NB4 (cell line): ENCODE measurements around the gene KLK14.

Experiments
- DNase-seq: peaks from one replicate; pipeline ENCODE4 v3.0.0; 2010; ENCODE audit warnings: low read depth
- H3K4me3 ChIP-seq: one replicate; pipeline ENCODE4 v1.5.1; 2011; ENCODE audit warnings: mild to moderate bottlenecking, low read depth, low read length, moderate library complexity
- MAX ChIP-seq: IDR thresholded peaks from 2 replicates; pipeline ENCODE4 v1.6.1; 2011; ENCODE audit warnings: low read depth, low read length
- MYC ChIP-seq: IDR thresholded peaks from 2 replicates; pipeline ENCODE4 v1.6.1; 2011; ENCODE audit warnings: low read depth, low read length
- POLR2A ChIP-seq: IDR thresholded peaks from 2 replicates; pipeline ENCODE4 v1.6.1; 2011; ENCODE audit warnings: mild to moderate bottlenecking; ENCODE audit not compliant: insufficient read length; ENCODE audit errors: extremely low read depth
- TF ChIP-seq, protein P1 (sequence below): IDR thresholded peaks from one replicate; pipeline ENCODE4 v1.5.1; 2012; ENCODE audit warnings: low read depth, low read length

The KLK14 gene

GRCh38 chr19:51116736-51117286 is 34.1 kb upstream of the KLK14 start:
- DNase-seq, result no peak
- no peak overlapping the region for H3K4me3 ChIP-seq
- TF ChIP-seq POLR2A (no peak), MYC (no peak), MAX (no peak)
- TF ChIP-seq, protein P1, sequence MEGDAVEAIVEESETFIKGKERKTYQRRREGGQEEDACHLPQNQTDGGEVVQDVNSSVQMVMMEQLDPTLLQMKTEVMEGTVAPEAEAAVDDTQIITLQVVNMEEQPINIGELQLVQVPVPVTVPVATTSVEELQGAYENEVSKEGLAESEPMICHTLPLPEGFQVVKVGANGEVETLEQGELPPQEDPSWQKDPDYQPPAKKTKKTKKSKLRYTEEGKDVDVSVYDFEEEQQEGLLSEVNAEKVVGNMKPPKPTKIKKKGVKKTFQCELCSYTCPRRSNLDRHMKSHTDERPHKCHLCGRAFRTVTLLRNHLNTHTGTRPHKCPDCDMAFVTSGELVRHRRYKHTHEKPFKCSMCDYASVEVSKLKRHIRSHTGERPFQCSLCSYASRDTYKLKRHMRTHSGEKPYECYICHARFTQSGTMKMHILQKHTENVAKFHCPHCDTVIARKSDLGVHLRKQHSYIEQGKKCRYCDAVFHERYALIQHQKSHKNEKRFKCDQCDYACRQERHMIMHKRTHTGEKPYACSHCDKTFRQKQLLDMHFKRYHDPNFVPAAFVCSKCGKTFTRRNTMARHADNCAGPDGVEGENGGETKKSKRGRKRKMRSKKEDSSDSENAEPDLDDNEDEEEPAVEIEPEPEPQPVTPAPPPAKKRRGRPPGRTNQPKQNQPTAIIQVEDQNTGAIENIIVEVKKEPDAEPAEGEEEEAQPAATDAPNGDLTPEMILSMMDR, result no peak

GRCh38 chr19:51114087-51114729 is 31.5 kb upstream of the KLK14 start:
- DNase-seq, result no peak
- TF ChIP-seq MAX, result no peak
- TF ChIP-seq POLR2A, result no peak
- TF ChIP-seq, protein P1, result no peak
- TF ChIP-seq MYC, result no peak

DNA sequence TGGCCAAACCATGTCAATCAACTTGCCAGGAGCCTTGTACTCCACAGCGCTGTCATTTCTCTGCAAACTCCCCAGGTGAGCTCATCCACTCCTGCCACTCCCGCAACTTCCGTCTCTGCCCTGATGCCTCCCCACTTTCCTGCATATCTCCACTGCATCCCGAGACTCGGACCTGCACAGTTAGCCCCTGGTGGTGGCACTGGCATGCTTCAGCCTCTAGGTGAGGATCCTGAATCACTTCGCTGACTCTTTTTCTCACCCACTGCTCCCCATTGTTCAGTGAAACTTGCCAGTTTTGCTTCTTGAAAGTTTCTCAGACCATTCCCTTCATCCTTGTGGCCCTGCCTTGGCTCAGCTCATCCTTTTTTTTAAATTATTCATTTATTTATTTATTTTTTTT is 28.9 kb upstream of the KLK14 start:
- no peak overlapping the region for H3K4me3 ChIP-seq
- DNase-seq, result peak; percentile 25
- TF ChIP-seq, protein P1, result peak; percentile 43
- TF ChIP-seq POLR2A, result no peak

More at GRCh38 chr19:51114087-51114729, 31.5 kb upstream of the KLK14 start:
- no peak overlapping the region for H3K4me3 ChIP-seq

GRCh38 chr19:51110666-51110971 is 27.9 kb upstream of the KLK14 start:
- TF ChIP-seq POLR2A (no peak), MAX (no peak)
- TF ChIP-seq, protein P1, result no peak
- no peak for DNase-seq

DNA sequence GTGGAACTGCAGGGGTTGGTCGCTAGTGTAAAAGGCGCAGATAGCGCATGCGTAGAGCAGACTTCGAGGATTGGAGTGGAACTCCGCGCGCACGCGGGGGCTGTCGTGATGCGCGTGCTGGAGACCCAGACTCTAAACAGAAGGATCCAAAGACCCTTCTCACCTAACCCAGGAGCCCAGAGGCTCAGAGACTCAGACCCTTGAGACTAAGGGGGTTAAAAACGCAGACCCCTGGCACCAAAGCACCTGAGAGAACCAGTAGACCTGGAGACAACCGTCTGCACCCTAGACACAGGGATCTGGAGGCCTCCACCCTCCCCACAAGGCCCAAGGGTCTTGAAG is 26.1 kb upstream of the KLK14 start:
- H3K4me3 ChIP-seq, result peak overlapping the region; percentile 62
- TF ChIP-seq MAX (peak; percentile 29; the same call in 1 of the 2 replicates), POLR2A (no peak)
- DNase-seq, result no peak

More at GRCh38 chr19:51110666-51110971, 27.9 kb upstream of the KLK14 start:
- no peak overlapping the region for H3K4me3 ChIP-seq

DNA sequence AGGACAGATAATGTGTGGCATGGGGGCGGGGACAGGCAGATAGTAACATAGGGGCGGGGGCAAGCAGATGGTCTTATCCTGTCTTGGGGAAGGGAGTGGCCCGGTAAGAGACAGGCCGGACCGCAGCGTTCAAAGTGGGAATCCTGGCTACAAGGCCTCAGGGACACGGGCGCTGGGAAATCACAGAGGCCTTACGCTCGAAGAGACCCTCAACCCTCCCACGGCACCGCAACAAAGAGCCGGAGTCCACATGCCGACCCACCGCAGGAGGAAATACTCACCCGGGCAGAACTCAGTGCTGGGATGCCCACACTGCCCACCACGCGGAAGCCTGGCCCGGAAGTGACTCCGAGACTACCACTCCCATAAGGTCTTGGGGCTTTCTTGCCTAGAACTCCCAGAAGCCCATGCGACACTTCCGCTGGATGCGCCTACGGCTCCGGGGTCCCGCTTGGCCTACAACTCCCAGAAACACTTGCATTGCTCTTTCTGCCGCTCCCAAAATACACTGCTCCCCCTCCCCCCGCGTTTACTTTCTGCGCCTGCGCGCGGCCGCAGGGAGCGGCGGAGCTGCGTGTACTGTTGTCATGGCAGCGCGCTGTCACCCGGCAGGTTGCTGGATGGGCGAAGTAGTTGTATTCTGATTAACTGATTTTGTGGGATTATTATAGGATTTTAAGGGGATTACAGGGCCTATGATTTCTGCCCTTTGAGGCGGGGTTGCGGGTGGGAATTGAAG is 25.5 kb upstream of the KLK14 start, which contains the start of gene CTU1:
TSS of gene CTU1 (minus strand) at position 344 of the 739 bp plus-strand sequence. CDS start 3,840 bp downstream, outside the sequence.
- peak within 1 kb of the TSS; percentile 89 for H3K4me3 ChIP-seq
- peak; percentile 99 for DNase-seq
- TF ChIP-seq MYC (peak; percentile 98), POLR2A (peak; percentile 75), MAX (peak; percentile 90)
- TF ChIP-seq, protein P1, result no peak
